HL-60 (cell line): Measurements from ENCODE around the gene HYCC1.

Experiments used
- GABPA ChIP-seq: IDR thresholded peaks from 2 replicates; pipeline ENCODE4 v1.6.1; 2012; ENCODE audit warnings: low read depth
- SPI1 ChIP-seq: IDR thresholded peaks from 2 replicates; pipeline ENCODE4 v1.6.1; 2012; ENCODE audit warnings: low read depth, mild to moderate bottlenecking, borderline replicate concordance
- TF ChIP-seq, protein P1 (sequence below): IDR thresholded peaks from one replicate; pipeline ENCODE4 v1.5.1; 2011; ENCODE audit warnings: low read length, control low read depth, inconsistent platforms; ENCODE audit not compliant: insufficient read depth

GRCh38 chr7:23004247-23004520 is 9.7 kb downstream of the HYCC1 start:
- TF ChIP-seq, protein P1, sequence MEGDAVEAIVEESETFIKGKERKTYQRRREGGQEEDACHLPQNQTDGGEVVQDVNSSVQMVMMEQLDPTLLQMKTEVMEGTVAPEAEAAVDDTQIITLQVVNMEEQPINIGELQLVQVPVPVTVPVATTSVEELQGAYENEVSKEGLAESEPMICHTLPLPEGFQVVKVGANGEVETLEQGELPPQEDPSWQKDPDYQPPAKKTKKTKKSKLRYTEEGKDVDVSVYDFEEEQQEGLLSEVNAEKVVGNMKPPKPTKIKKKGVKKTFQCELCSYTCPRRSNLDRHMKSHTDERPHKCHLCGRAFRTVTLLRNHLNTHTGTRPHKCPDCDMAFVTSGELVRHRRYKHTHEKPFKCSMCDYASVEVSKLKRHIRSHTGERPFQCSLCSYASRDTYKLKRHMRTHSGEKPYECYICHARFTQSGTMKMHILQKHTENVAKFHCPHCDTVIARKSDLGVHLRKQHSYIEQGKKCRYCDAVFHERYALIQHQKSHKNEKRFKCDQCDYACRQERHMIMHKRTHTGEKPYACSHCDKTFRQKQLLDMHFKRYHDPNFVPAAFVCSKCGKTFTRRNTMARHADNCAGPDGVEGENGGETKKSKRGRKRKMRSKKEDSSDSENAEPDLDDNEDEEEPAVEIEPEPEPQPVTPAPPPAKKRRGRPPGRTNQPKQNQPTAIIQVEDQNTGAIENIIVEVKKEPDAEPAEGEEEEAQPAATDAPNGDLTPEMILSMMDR, result no peak
- TF ChIP-seq GABPA (no peak), SPI1 (no peak)
